Hepatocyte (in vitro differentiated cells): ENCODE data around the gene SPOCK2.

Experiments
- CTCF ChIP-seq: fragments of 200-600 bp; sonication (generic); IDR thresholded peaks from 2 replicates; pipeline ENCODE4 v1.5.1; 2016; ENCODE audit warnings: antibody characterized with exemption, mild to moderate bottlenecking; ENCODE audit not compliant: poor library complexity
- EZH2 ChIP-seq: fragments of 200-600 bp; sonication (generic); IDR thresholded peaks from 2 replicates; pipeline ENCODE4 v1.6.1; 2016; ENCODE audit warnings: antibody characterized with exemption, mild to moderate bottlenecking, borderline replicate concordance

GRCh38 chr10:72053690-72054089 lies 34.7 kb downstream of the SPOCK2 start:
- TF ChIP-seq EZH2 (no peak), CTCF (no peak)
